ENCODE results near the gene PDZRN3. TPM values are rescaled to one million over a fixed set of nuclear protein-coding genes. Genes with fewer than 3 reads are reported as not detected.

Gene PDZRN3
- total and polyA plus RNA-seq, 2 donors from 2014 or later: 9.5 to 13.2 TPM

DNA sequence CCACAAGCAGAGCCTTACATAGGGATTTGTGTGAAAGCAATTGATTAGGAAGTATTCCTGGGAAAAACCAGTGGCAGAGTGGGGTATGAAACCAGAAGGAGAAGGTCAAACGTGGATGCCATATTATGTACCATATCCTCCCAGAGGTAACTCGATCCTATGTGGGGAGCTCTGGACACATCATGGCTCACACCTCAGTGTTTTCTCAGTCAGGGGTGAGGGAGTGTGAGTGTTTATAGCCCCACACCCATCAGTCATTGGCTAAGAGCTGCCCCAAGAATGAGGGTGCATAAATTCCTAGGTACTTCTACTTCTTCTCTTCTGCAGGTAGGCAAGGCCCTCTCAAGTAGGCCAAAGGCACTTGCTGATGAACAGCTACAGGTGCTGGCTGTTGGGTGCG is 28.2 kb upstream of the PDZRN3 start:
- Histone ChIP-seq H3K9ac (ENCODE audit: low read length in 3 of 3) (no peak overlapping the region), H3K9me3 (ENCODE audit: control insufficient read depth in 2 of 3, insufficient read depth in 1 of 3, low read length in 3 of 3) (no peaks in the 10 kb centered on the region), H3K27me3 (ENCODE audit: control insufficient read depth, insufficient read depth, low read length) (no peaks in the 10 kb centered on the region), H3K4me1 (ENCODE audit: control insufficient read depth in 2 of 3, insufficient read depth in 2 of 3, low read depth in 1 of 3, low read length in 3 of 3) (no peaks in the 10 kb centered on the region), H3K27ac (ENCODE audit: low read depth in 2 of 2, low read length in 2 of 2) (no peak overlapping the region), H3K36me3 (ENCODE audit: control insufficient read depth in 2 of 3, insufficient read depth in 3 of 3, low read length in 3 of 3) (no peaks in the 10 kb centered on the region), H3K4me3 (ENCODE audit: low read length in 3 of 3) (no peak overlapping the region)
- TF ChIP-seq, protein P1, sequence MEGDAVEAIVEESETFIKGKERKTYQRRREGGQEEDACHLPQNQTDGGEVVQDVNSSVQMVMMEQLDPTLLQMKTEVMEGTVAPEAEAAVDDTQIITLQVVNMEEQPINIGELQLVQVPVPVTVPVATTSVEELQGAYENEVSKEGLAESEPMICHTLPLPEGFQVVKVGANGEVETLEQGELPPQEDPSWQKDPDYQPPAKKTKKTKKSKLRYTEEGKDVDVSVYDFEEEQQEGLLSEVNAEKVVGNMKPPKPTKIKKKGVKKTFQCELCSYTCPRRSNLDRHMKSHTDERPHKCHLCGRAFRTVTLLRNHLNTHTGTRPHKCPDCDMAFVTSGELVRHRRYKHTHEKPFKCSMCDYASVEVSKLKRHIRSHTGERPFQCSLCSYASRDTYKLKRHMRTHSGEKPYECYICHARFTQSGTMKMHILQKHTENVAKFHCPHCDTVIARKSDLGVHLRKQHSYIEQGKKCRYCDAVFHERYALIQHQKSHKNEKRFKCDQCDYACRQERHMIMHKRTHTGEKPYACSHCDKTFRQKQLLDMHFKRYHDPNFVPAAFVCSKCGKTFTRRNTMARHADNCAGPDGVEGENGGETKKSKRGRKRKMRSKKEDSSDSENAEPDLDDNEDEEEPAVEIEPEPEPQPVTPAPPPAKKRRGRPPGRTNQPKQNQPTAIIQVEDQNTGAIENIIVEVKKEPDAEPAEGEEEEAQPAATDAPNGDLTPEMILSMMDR (IDR thresholded peaks at IDR 0.05; ENCODE audit: borderline replicate concordance, extremely low read depth, insufficient read depth): no peak
- intact Hi-C loops (cut with DNase I): no loop called here
- peak in 3 of 5 donors; percentile 38 to 62 (median 55) for DNase-seq
- no peak for FAIRE-seq

GRCh38 chr3:73637042-73637441 is 12.3 kb upstream of the PDZRN3 start:
- H3K9ac ChIP-seq (ENCODE audit: low read length in 3 of 3): no peak overlapping the region
- FAIRE-seq: no peak

DNA sequence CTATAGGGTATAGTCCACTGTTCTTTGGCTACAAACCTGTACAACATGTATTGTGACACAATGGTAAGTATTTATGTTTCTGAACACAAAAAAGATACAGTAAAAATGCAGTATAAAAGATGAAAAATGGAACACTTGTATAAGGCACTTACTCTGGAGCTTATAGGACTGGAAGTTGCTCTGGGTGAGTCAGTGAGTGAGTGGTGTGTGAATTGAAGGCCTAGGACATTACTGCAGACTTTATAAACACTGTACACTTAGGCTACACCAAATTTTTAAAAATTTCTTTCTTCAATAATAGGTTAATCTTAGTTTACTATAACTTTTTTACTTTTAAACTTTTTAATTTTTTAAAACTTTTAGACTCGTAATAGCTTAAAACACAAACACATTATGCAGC is 10.5 kb upstream of the PDZRN3 start:
- H3K9ac ChIP-seq (ENCODE audit: low read length in 3 of 3): no peak overlapping the region
- H3K4me3 ChIP-seq (ENCODE audit: low read length in 3 of 3): no peak overlapping the region
- no peaks in the 10 kb centered on the region for H3K27me3 ChIP-seq (ENCODE audit: control insufficient read depth, insufficient read depth, low read length)
- DNase-seq: no peak
- intact Hi-C loops (cut with DNase I): no loop called here
- H3K9me3 ChIP-seq (ENCODE audit: control insufficient read depth in 2 of 3, insufficient read depth in 1 of 3, low read length in 3 of 3): no peaks in the 10 kb centered on the region
- H3K36me3 ChIP-seq (ENCODE audit: control insufficient read depth in 2 of 3, insufficient read depth in 3 of 3, low read length in 3 of 3): no peaks in the 10 kb centered on the region
- TF ChIP-seq, protein P1 (IDR thresholded peaks at IDR 0.05; ENCODE audit: borderline replicate concordance, extremely low read depth, insufficient read depth): no peak
- H3K27ac ChIP-seq (ENCODE audit: low read depth in 2 of 2, low read length in 2 of 2): no peak overlapping the region
- FAIRE-seq: peak; percentile 25
- no peaks in the 10 kb centered on the region for H3K4me1 ChIP-seq (ENCODE audit: control insufficient read depth in 2 of 3, insufficient read depth in 2 of 3, low read depth in 1 of 3, low read length in 3 of 3)

More at GRCh38 chr3:73637042-73637441, 12.3 kb upstream of the PDZRN3 start:
- TF ChIP-seq, protein P1 (IDR thresholded peaks at IDR 0.05; ENCODE audit: borderline replicate concordance, extremely low read depth, insufficient read depth): no peak
- Histone ChIP-seq H3K9me3 (ENCODE audit: control insufficient read depth in 2 of 3, insufficient read depth in 1 of 3, low read length in 3 of 3) (no peaks in the 10 kb centered on the region), H3K27ac (ENCODE audit: low read depth in 2 of 2, low read length in 2 of 2) (no peak overlapping the region), H3K4me1 (ENCODE audit: control insufficient read depth in 2 of 3, insufficient read depth in 2 of 3, low read depth in 1 of 3, low read length in 3 of 3) (no peaks in the 10 kb centered on the region), H3K4me3 (ENCODE audit: low read length in 3 of 3) (no peak overlapping the region), H3K27me3 (ENCODE audit: control insufficient read depth, insufficient read depth, low read length) (no peaks in the 10 kb centered on the region), H3K36me3 (ENCODE audit: control insufficient read depth in 2 of 3, insufficient read depth in 3 of 3, low read length in 3 of 3) (no peaks in the 10 kb centered on the region)
- DNase-seq: no peak
- intact Hi-C loops (cut with DNase I): no loop called here

DNA sequence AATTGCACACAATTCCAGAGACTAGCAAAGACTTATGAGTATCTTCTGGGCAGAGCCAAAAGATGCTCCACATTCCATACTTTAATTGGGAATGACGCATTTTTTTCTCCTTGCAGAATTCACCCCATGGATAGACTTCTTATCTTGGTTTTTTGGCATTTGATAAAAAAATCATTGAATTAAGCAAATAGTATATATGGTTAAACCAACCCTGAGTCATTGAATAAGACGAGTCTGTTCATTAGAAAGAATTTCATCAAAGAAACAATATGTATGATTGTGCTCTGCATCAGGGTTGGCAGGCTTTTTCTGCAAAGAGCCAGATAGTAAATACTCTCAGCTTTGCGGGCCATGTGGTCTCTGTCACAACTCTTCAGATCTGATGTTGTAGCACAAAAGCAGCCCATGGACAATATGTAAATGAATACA is 9.2 kb upstream of the PDZRN3 start:
- Histone ChIP-seq H3K4me3 (ENCODE audit: low read length in 3 of 3) (no peak overlapping the region), H3K27me3 (ENCODE audit: control insufficient read depth, insufficient read depth, low read length) (no peaks in the 10 kb centered on the region), H3K27ac (ENCODE audit: low read depth in 2 of 2, low read length in 2 of 2) (no peak overlapping the region), H3K9ac (ENCODE audit: low read length in 3 of 3) (no peak overlapping the region), H3K36me3 (ENCODE audit: control insufficient read depth in 2 of 3, insufficient read depth in 3 of 3, low read length in 3 of 3) (no peaks in the 10 kb centered on the region), H3K4me1 (ENCODE audit: control insufficient read depth in 2 of 3, insufficient read depth in 2 of 3, low read depth in 1 of 3, low read length in 3 of 3) (no peaks in the 10 kb centered on the region), H3K9me3 (ENCODE audit: control insufficient read depth in 2 of 3, insufficient read depth in 1 of 3, low read length in 3 of 3) (no peaks in the 10 kb centered on the region)
- TF ChIP-seq, protein P1 (IDR thresholded peaks at IDR 0.05; ENCODE audit: borderline replicate concordance, extremely low read depth, insufficient read depth): no peak
- DNase-seq: no peak
- intact Hi-C loops (cut with DNase I): no loop called here
- FAIRE-seq: no peak
